ENCODE data around the gene NLK.

DNA sequence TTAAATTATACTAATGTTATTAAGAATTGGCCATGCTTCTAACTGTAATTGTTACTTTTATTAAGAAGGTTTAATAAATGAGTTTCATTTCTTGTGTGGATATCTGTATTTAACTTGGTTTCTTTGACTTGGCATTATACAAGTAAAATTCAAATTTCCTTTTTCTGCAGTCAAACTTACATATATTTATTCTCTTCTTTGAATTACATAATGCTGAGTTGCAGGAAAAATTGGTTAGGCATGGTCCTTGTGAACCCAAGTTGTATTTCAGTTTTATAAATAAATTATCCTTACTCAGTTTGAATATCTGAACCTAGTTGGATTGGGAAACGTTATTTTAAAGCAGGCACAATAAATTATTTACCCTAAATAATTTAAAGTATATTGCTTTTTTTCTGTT lies 54.8 kb downstream of the NLK start:
- TF ChIP-seq POLR2A (IDR thresholded peaks at IDR 0.05), result no peak
- TF ChIP-seq, protein P1, sequence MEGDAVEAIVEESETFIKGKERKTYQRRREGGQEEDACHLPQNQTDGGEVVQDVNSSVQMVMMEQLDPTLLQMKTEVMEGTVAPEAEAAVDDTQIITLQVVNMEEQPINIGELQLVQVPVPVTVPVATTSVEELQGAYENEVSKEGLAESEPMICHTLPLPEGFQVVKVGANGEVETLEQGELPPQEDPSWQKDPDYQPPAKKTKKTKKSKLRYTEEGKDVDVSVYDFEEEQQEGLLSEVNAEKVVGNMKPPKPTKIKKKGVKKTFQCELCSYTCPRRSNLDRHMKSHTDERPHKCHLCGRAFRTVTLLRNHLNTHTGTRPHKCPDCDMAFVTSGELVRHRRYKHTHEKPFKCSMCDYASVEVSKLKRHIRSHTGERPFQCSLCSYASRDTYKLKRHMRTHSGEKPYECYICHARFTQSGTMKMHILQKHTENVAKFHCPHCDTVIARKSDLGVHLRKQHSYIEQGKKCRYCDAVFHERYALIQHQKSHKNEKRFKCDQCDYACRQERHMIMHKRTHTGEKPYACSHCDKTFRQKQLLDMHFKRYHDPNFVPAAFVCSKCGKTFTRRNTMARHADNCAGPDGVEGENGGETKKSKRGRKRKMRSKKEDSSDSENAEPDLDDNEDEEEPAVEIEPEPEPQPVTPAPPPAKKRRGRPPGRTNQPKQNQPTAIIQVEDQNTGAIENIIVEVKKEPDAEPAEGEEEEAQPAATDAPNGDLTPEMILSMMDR (IDR thresholded peaks at IDR 0.05), result no peak

All from body of pancreas (tissue), 4 donors.